ENCODE data around the gene RHOD.

DNA sequence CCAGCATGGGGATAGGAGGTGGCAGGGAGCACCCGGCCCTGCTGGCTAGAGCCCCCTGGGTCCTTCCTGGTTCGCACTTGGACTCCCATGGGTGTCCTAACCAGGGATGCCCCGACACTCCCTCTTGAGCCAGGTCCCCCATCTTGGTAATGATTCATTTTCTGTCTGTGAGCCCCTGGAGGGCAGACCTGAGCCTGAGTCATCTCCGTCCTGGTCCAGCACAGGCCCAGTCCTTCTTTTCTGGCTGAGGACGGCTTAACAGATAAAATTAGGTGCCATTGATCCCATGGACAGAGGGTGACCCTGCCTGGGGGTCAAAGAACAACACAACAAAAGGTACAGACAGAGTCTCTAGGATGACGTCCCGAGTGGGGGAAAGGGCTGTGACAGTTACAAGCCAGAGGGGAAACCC lies 3.5 kb downstream of the RHOD start:
- no peak for TF ChIP-seq POLR2A (IDR thresholded peaks at IDR 0.05)
- TF ChIP-seq, protein P1, sequence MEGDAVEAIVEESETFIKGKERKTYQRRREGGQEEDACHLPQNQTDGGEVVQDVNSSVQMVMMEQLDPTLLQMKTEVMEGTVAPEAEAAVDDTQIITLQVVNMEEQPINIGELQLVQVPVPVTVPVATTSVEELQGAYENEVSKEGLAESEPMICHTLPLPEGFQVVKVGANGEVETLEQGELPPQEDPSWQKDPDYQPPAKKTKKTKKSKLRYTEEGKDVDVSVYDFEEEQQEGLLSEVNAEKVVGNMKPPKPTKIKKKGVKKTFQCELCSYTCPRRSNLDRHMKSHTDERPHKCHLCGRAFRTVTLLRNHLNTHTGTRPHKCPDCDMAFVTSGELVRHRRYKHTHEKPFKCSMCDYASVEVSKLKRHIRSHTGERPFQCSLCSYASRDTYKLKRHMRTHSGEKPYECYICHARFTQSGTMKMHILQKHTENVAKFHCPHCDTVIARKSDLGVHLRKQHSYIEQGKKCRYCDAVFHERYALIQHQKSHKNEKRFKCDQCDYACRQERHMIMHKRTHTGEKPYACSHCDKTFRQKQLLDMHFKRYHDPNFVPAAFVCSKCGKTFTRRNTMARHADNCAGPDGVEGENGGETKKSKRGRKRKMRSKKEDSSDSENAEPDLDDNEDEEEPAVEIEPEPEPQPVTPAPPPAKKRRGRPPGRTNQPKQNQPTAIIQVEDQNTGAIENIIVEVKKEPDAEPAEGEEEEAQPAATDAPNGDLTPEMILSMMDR (IDR thresholded peaks at IDR 0.05), result no peak
- TF ChIP-seq POLR2AphosphoS5 (IDR thresholded peaks at IDR 0.05), result no peak

Data from prostate gland (tissue), 2 donors.